Measurements from ENCODE around the gene CACNB4.

CACNB4 gene

GRCh38 chr2:151946250-151946884 lies 152.5 kb downstream of the CACNB4 start:
- TF ChIP-seq REST (IDR thresholded peaks at IDR 0.05; ENCODE audit: insufficient read depth in 1 of 2, low read depth in 2 of 2, low read length in 2 of 2): no peak
- TF ChIP-seq TAF1 (IDR thresholded peaks at IDR 0.05; ENCODE audit: borderline replicate concordance, insufficient read depth, low read length): no peak
- no peak for TF ChIP-seq SIN3A (IDR thresholded peaks at IDR 0.05; ENCODE audit: borderline replicate concordance, insufficient read depth, low read length)
- TF ChIP-seq POLR2AphosphoS5 (IDR thresholded peaks at IDR 0.05; ENCODE audit: low read depth, low read length): no peak
- TF ChIP-seq FOXP2 (optimal IDR thresholded peaks at IDR 0.05; ENCODE audit: borderline replicate concordance, extremely low read depth, extremely low read length, insufficient read depth): no peak

GRCh38 chr2:151945602-151946001 lies 153.2 kb downstream of the CACNB4 start:
- TF ChIP-seq POLR2AphosphoS5 (IDR thresholded peaks at IDR 0.05; ENCODE audit: low read depth, low read length) (no peak), TAF1 (IDR thresholded peaks at IDR 0.05; ENCODE audit: borderline replicate concordance, insufficient read depth, low read length) (no peak), FOXP2 (optimal IDR thresholded peaks at IDR 0.05; ENCODE audit: borderline replicate concordance, extremely low read depth, extremely low read length, insufficient read depth) (no peak), SIN3A (IDR thresholded peaks at IDR 0.05; ENCODE audit: borderline replicate concordance, insufficient read depth, low read length) (no peak), REST (IDR thresholded peaks at IDR 0.05; ENCODE audit: insufficient read depth in 1 of 2, low read depth in 2 of 2, low read length in 2 of 2) (no peak)

- TF ChIP-seq FOXP2 (optimal IDR thresholded peaks at IDR 0.05; ENCODE audit: borderline replicate concordance, extremely low read depth, extremely low read length, insufficient read depth) (no peak), POLR2AphosphoS5 (IDR thresholded peaks at IDR 0.05; ENCODE audit: low read depth, low read length) (no peak), SIN3A (IDR thresholded peaks at IDR 0.05; ENCODE audit: borderline replicate concordance, insufficient read depth, low read length) (no peak), REST (IDR thresholded peaks at IDR 0.05; ENCODE audit: insufficient read depth in 1 of 2, low read depth in 2 of 2, low read length in 2 of 2) (no peak), TAF1 (IDR thresholded peaks at IDR 0.05; ENCODE audit: borderline replicate concordance, insufficient read depth, low read length) (no peak)
These were observed 153.7 kb downstream of the CACNB4 start for GRCh38 chr2:151945186-151945585.

- TF ChIP-seq FOXP2 (optimal IDR thresholded peaks at IDR 0.05; ENCODE audit: borderline replicate concordance, extremely low read depth, extremely low read length, insufficient read depth) (no peak), POLR2AphosphoS5 (IDR thresholded peaks at IDR 0.05; ENCODE audit: low read depth, low read length) (no peak), TAF1 (IDR thresholded peaks at IDR 0.05; ENCODE audit: borderline replicate concordance, insufficient read depth, low read length) (no peak), REST (IDR thresholded peaks at IDR 0.05; ENCODE audit: insufficient read depth in 1 of 2, low read depth in 2 of 2, low read length in 2 of 2) (no peak), SIN3A (IDR thresholded peaks at IDR 0.05; ENCODE audit: borderline replicate concordance, insufficient read depth, low read length) (no peak)
These were observed 155.4 kb downstream of the CACNB4 start for GRCh38 chr2:151943461-151943860.

Measured in PFSK-1 (cell line).